ENCODE data around the gene NKD1. TPM values are rescaled to one million over a fixed set of nuclear protein-coding genes. Genes with fewer than 3 reads are reported as not detected.

NKD1 gene
- total and polyA plus RNA-seq, 3 experiments from 2014 or later: 0.45 to 1.5 (median 1.2) TPM

DNA sequence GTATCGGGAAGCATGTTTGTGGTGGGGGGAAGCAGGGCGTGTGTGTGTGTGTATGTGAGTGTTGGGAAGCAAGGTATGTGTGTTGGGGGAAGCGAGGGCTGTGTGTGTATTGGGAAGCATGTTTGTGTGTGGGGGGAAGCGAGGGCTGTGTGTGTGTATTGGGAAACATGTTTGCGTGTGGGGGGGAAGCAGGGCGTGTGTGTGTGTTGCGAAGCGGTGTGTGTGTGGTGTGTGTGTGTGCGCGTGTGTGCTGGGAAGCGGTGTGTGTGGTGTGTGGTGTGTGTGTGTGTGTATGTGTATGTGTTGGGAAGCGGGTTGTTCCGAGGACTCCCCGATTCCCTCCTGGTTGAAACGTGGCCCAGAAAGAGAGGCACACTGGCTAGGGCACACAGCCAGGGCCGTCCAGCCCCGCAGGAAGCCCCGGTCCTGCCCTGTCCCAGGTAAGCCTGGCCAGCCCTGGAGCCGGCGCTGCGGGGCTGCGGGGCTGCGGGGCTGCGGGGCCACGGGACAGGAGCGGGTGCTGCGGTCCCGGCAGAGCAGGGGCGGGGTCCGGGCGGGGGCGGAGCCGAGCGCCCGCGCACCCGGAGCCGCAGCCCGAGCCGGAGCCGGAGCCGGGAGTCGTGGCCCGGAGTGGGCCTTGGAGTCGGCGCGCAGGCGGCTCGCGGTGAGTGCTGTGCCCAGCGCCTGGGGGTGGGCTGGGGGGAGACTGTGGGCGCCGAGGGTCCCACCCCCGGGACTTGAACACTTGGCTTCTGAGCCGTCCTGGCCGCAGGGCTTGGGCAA is 145.0 kb downstream of the NKD1 start, which contains the start of gene NOD2:
TSS of gene NOD2 (plus strand) at position 608 of the 783 bp plus-strand sequence. CDS start 5,890 bp downstream, outside the sequence.
- Mint-ChIP-seq H3K4me1 (peaks cover 51 to 56% (median 52%) of the 10 kb centered on the region in 3 donors), H3K36me3 (peaks cover 2 to 3% (median 3%) of the 10 kb centered on the region in 3 donors), H3K4me3 (peak within 1 kb of the TSS; percentile 79 to 88 (median 81)), H3K9me3 (no peaks in the 10 kb centered on the region), H3K27ac (peak within 1 kb of the TSS; percentile 17 to 99 (median 81)), H3K27me3 (peaks cover 0 to 3% of the 10 kb centered on the region in 2 donors)
- peak in 3 of 5 donors; percentile 22 to 31 (median 29) for DNase-seq
- Histone ChIP-seq H3K9me3 (ENCODE audit: low read length) (no peaks in the 10 kb centered on the region), H3K36me3 (ENCODE audit: insufficient read depth, low read length) (no peaks in the 10 kb centered on the region), H3K27me3 (ENCODE audit: insufficient read depth, low read length, poor library complexity, severe bottlenecking) (no peaks in the 10 kb centered on the region), H3K27ac (ENCODE audit: low read depth, low read length) (no peak within 1 kb of the TSS), H3K4me1 (ENCODE audit: insufficient read depth, low read length) (peaks cover 39% of the 10 kb centered on the region), H3K4me3 (ENCODE audit: low read length) (peak within 1 kb of the TSS; percentile 67)
- ChIA-PET CTCF (interaction anchor here (1.4 to 4.0 kb wide), 2 partner anchors 7 to 113 kb away, joined by 4 to 22 read pairs; no protein-coding TSS in a partner anchor), POLR2A (no interaction called here)

DNA sequence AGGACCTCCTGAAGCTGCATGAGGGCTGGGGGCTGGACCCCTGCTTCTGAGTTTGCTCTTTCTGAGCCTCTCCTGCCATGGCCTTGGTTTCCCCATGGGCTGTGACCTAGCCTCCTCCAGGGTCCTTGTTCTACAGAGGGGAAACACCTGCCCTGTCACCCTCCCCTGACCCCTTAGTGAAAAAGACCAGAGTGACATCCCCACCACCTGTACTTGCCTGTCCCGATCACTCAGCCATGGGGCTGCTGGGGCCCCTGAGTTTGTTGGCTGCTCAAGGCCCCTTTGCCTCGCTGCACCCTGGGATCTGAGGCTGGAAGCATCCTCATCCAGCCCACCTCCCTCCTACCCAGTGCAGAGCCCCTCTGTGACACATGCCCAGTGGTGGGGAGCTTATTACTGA is 146.0 kb downstream of the NKD1 start:
- POLR2A ChIA-PET: interaction anchor here (0.9 kb wide), 1 partner anchor 47 kb away, joined by 3 read pairs; no protein-coding TSS in a partner anchor
- Histone ChIP-seq H3K27me3 (ENCODE audit: insufficient read depth, low read length, poor library complexity, severe bottlenecking) (no peaks in the 10 kb centered on the region), H3K4me1 (ENCODE audit: insufficient read depth, low read length) (peaks cover 47% of the 10 kb centered on the region), H3K27ac (ENCODE audit: low read depth, low read length) (no peak overlapping the region), H3K9me3 (ENCODE audit: low read length) (no peaks in the 10 kb centered on the region), H3K4me3 (ENCODE audit: low read length) (peak overlapping the region; percentile 67), H3K36me3 (ENCODE audit: insufficient read depth, low read length) (no peaks in the 10 kb centered on the region)
- no peak for DNase-seq
- Mint-ChIP-seq H3K9me3 (no peaks in the 10 kb centered on the region), H3K36me3 (peaks cover 2 to 3% (median 3%) of the 10 kb centered on the region in 3 donors), H3K27ac (peak overlapping the region in 7 of 8 donors; percentile 55 to 99 (median 86)), H3K27me3 (peaks cover 0 to 3% of the 10 kb centered on the region in 2 donors), H3K4me3 (peak overlapping the region; percentile 79 to 88 (median 80)), H3K4me1 (peaks cover 57 to 66% (median 62%) of the 10 kb centered on the region in 3 donors)
- CTCF ChIA-PET: interaction anchor here (1.4 to 4.0 kb wide), 2 partner anchors 8 to 112 kb away, joined by 4 to 22 read pairs; no protein-coding TSS in a partner anchor

GRCh38 chr16:50695017-50696000 is 147.1 kb downstream of the NKD1 start:
- no peak for DNase-seq
- peak overlapping the region in 6 of 7 donors; percentile 18 to 91 (median 76) for H3K4me3 Mint-ChIP-seq
- Histone ChIP-seq H3K9me3 (ENCODE audit: low read length) (no peaks in the 10 kb centered on the region), H3K4me1 (ENCODE audit: insufficient read depth, low read length) (peaks cover 57% of the 10 kb centered on the region), H3K36me3 (ENCODE audit: insufficient read depth, low read length) (no peaks in the 10 kb centered on the region), H3K4me3 (ENCODE audit: low read length) (no peak overlapping the region), H3K27ac (ENCODE audit: low read depth, low read length) (no peak overlapping the region), H3K27me3 (ENCODE audit: insufficient read depth, low read length, poor library complexity, severe bottlenecking) (no peaks in the 10 kb centered on the region)
- peak overlapping the region; percentile 18 to 99 (median 96) for H3K27ac Mint-ChIP-seq
- no peaks in the 10 kb centered on the region for H3K9me3 Mint-ChIP-seq
- peaks cover 2 to 3% (median 3%) of the 10 kb centered on the region in 3 donors for H3K36me3 Mint-ChIP-seq
- peaks cover 60 to 75% (median 71%) of the 10 kb centered on the region in 3 donors for H3K4me1 Mint-ChIP-seq
- ChIA-PET POLR2A (interaction anchor here (1.7 kb wide), 1 partner anchor 10 kb away, joined by 6 read pairs; no protein-coding TSS in a partner anchor), CTCF (interaction anchor here (0.8 to 4.0 kb wide), 6 partner anchors 9 to 111 kb away, joined by 3 to 22 read pairs (median 4); partner anchors contain the start of gene CYLD)
- H3K27me3 Mint-ChIP-seq: peaks cover 0 to 3% of the 10 kb centered on the region in 2 donors

GRCh38 chr16:50696126-50696525 is 147.9 kb downstream of the NKD1 start:
- Mint-ChIP-seq H3K27me3 (peaks cover 0 to 3% of the 10 kb centered on the region in 2 donors), H3K27ac (peak overlapping the region; percentile 94 to 99 (median 98)), H3K9me3 (no peaks in the 10 kb centered on the region), H3K4me1 (peaks cover 58 to 75% (median 71%) of the 10 kb centered on the region in 3 donors), H3K4me3 (peak overlapping the region; percentile 14 to 94 (median 86)), H3K36me3 (peaks cover 2 to 5% (median 3%) of the 10 kb centered on the region in 3 donors)
- POLR2A ChIA-PET: interaction anchor here (1.5 to 1.9 kb wide), 3 partner anchors 11 to 46 kb away, joined by 5 to 6 read pairs (median 5); partner anchors contain the start of gene CYLD
- H3K27ac ChIP-seq (ENCODE audit: low read depth, low read length): peak overlapping the region; percentile 28
- H3K4me3 ChIP-seq (ENCODE audit: low read length): no peak overlapping the region
- no peaks in the 10 kb centered on the region for H3K27me3 ChIP-seq (ENCODE audit: insufficient read depth, low read length, poor library complexity, severe bottlenecking)
- H3K36me3 ChIP-seq (ENCODE audit: insufficient read depth, low read length): no peaks in the 10 kb centered on the region
- no peaks in the 10 kb centered on the region for H3K9me3 ChIP-seq (ENCODE audit: low read length)
- CTCF ChIA-PET: interaction anchor here (0.7 to 8.1 kb wide), 6 partner anchors 10 to 45 kb away, joined by 3 to 51 read pairs (median 5); partner anchors contain the start of gene CYLD
- DNase-seq: no peak
- peaks cover 57% of the 10 kb centered on the region for H3K4me1 ChIP-seq (ENCODE audit: insufficient read depth, low read length)

DNA sequence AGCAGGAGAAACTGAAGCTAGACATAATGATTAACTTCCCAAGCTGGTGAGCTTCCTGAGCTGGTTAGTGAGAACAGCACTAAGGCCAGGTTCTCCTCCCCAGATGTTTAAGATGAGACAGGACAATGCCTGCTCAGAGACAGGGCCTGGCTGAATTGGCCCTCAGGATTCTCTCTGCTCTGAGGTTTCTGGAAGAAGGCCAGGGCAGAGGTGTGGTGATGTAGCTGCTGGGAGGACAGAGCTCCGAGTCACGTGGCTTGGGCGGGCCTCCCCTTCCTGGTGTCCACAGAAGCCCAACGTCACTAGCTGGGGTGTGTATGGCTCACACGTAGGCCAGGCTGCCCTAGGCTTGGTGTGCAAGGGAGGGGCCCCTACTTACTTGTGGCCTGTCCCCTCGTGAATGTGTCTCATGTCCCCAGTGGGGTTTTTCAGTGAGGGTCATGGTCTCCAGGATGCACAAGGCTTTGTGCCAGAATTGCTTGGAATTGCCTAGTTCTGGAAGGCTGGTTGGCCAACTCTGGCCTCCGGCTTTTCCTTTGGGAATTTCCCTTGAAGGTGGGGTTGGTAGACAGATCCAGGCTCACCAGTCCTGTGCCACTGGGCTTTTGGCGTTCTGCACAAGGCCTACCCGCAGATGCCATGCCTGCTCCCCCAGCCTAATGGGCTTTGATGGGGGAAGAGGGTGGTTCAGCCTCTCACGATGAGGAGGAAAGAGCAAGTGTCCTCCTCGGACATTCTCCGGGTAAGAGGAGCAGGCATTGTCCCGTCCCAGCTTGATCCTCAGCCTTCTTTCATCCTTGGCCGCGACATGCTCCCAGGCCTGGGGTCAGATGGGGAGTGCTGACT is 148.6 kb downstream of the NKD1 start:
- peak in 4 of 5 donors; percentile 30 to 81 (median 52) for DNase-seq
- H3K9me3 ChIP-seq (ENCODE audit: low read length): no peaks in the 10 kb centered on the region
- H3K4me1 ChIP-seq (ENCODE audit: insufficient read depth, low read length): peaks cover 57% of the 10 kb centered on the region
- H3K27ac Mint-ChIP-seq: peak overlapping the region; percentile 94 to 99 (median 98)
- H3K4me3 ChIP-seq (ENCODE audit: low read length): peak overlapping the region; percentile 1
- H3K4me1 Mint-ChIP-seq: peaks cover 58 to 75% (median 71%) of the 10 kb centered on the region in 3 donors
- H3K4me3 Mint-ChIP-seq: peak overlapping the region; percentile 86 to 95 (median 93)
- ChIA-PET POLR2A (interaction anchor here (1.3 to 3.7 kb wide), 6 partner anchors 10 to 48 kb away, joined by 3 to 16 read pairs (median 6); partner anchors contain the start of genes CYLD and SNX20), CTCF (interaction anchor here (0.7 to 8.1 kb wide), 6 partner anchors 11 to 110 kb away, joined by 3 to 51 read pairs (median 4); partner anchors contain the start of gene CYLD)
- no peaks in the 10 kb centered on the region for H3K27me3 ChIP-seq (ENCODE audit: insufficient read depth, low read length, poor library complexity, severe bottlenecking)
- no peaks in the 10 kb centered on the region for H3K9me3 Mint-ChIP-seq
- peak overlapping the region; percentile 78 for H3K27ac ChIP-seq (ENCODE audit: low read depth, low read length)
- peaks cover 2 to 7% (median 3%) of the 10 kb centered on the region in 3 donors for H3K36me3 Mint-ChIP-seq
- H3K27me3 Mint-ChIP-seq: peaks cover 0 to 3% of the 10 kb centered on the region in 2 donors
- no peaks in the 10 kb centered on the region for H3K36me3 ChIP-seq (ENCODE audit: insufficient read depth, low read length)

DNA sequence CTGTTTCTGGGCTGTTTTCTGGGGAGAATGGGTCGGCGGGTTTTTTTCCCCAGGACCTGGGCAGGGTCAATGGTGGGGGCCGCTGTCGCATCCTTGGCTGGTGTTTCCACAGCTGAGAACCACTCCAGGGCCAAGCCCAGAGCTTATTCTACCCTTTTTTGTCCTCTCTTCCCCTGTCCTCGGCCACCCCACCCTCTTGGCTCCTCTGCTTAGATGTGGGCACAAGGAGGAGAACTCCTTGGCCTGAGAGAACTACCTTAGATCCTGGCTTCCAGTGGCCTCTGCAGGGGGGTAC is 149.2 kb downstream of the NKD1 start:
- ChIA-PET CTCF (interaction anchor here (1.1 to 8.1 kb wide), 6 partner anchors 11 to 109 kb away, joined by 3 to 51 read pairs (median 4); no protein-coding TSS in a partner anchor), POLR2A (interaction anchor here (1.3 to 3.7 kb wide), 5 partner anchors 11 to 47 kb away, joined by 3 to 16 read pairs (median 5); partner anchors contain the start of genes CYLD and SNX20)
- Histone ChIP-seq H3K4me3 (ENCODE audit: low read length) (peak overlapping the region; percentile 75), H3K4me1 (ENCODE audit: insufficient read depth, low read length) (peaks cover 57% of the 10 kb centered on the region), H3K27me3 (ENCODE audit: insufficient read depth, low read length, poor library complexity, severe bottlenecking) (no peaks in the 10 kb centered on the region), H3K36me3 (ENCODE audit: insufficient read depth, low read length) (no peaks in the 10 kb centered on the region), H3K9me3 (ENCODE audit: low read length) (no peaks in the 10 kb centered on the region), H3K27ac (ENCODE audit: low read depth, low read length) (peak overlapping the region; percentile 78)
- Mint-ChIP-seq H3K27ac (peak overlapping the region; percentile 94 to 99 (median 98)), H3K36me3 (peaks cover 2 to 7% (median 3%) of the 10 kb centered on the region in 3 donors), H3K4me1 (peaks cover 56 to 74% (median 71%) of the 10 kb centered on the region in 3 donors), H3K27me3 (peaks cover 0 to 3% of the 10 kb centered on the region in 2 donors), H3K9me3 (no peaks in the 10 kb centered on the region), H3K4me3 (peak overlapping the region; percentile 91 to 97 (median 94))
- DNase-seq: no peak

All from CD8-positive, alpha-beta memory T cell (primary cell).